B cell (primary cell): ENCODE data around the gene PRLH. TPM values are rescaled to one million over a fixed set of nuclear protein-coding genes. Genes with fewer than 3 reads are reported as not detected.

Experiments used
- ATAC-seq: fragments of 200-7000 bp; cut with Tn5 transposase; one replicate; pipeline ENCODE4 v1.10.0; 2021; ENCODE audit warnings: low read depth, mild to moderate bottlenecking, moderate number of reproducible peaks, moderate library complexity
- CTCF ChIA-PET: fragments of 350-600 bp; sonication (Branson Sonifier 250); formaldehyde crosslinking; loops from one replicate; lab custom pipeline; 2021; ENCODE audit warnings: antibody characterized with exemption, inconsistent platforms; lab: Charles Lee
- POLR2A ChIA-PET: fragments of 350-600 bp; sonication (Branson Sonifier 250); formaldehyde crosslinking; loops from one replicate; lab custom pipeline; 2021; ENCODE audit warnings: antibody characterized with exemption; lab: Charles Lee
- DNase-seq: peaks from one replicate; pipeline ENCODE4 v3.0.0; 2013
- H2AFZ ChIP-seq: 2 replicates; pipeline ENCODE4 v1.6.1; 2012; ENCODE audit warnings: mild to moderate bottlenecking, low read depth, low read length; ENCODE audit not compliant: insufficient read depth, poor library complexity, severe bottlenecking
- H3K27ac ChIP-seq, 2 donors: 1 replicate in 1 of 2; 2 replicates in 1 of 2; pipeline ENCODE4 v1.5.1; 2012 to 2013; ENCODE audit warnings: low read length in 2 of 2, mild to moderate bottlenecking in 2 of 2, moderate library complexity in 1 of 2
- H3K27me3 ChIP-seq, 4 experiments: fragments of 200-600 bp in 1 of 4; sonication (generic) in 1 of 4; replicated peaks in 1 of 4; 1 replicate in 2 of 4; 2 replicates in 2 of 4; pipeline versions ENCODE4 v1.6.1 to v1.7.0; 2013 to 2016; ENCODE audit warnings: low read length in 3 of 4, mild to moderate bottlenecking in 2 of 4, mixed read lengths in 1 of 4, moderate library complexity in 1 of 4; ENCODE audit not compliant: insufficient read depth in 4 of 4, control insufficient read depth in 3 of 4; ENCODE audit errors: control extremely low read depth in 1 of 4
- H3K36me3 ChIP-seq, 2 experiments: replicated peaks in 1 of 2; 1 replicate in 1 of 2; 2 replicates in 1 of 2; pipeline versions ENCODE4 v1.6.1 to v1.7.1; 2013; ENCODE audit warnings: low read length in 1 of 2; ENCODE audit not compliant: insufficient read depth in 2 of 2, control insufficient read depth in 1 of 2; ENCODE audit errors: control extremely low read depth in 1 of 2, extremely low read depth in 1 of 2
- H3K4me1 ChIP-seq, 2 donors: fragments of 200-600 bp in 1 of 2; sonication (generic) in 1 of 2; 1 replicate in 1 of 2; 2 replicates in 1 of 2; pipeline versions ENCODE4 v1.5.1 to v1.6.1; 2013 to 2017; ENCODE audit warnings: low read length in 2 of 2; ENCODE audit not compliant: control insufficient read depth in 2 of 2, insufficient read depth in 2 of 2
- H3K4me2 ChIP-seq: replicated peaks from 2 replicates; pipeline ENCODE3; 2012; ENCODE audit warnings: mild to moderate bottlenecking, low read depth, low read length; ENCODE audit not compliant: poor library complexity, severe bottlenecking
- H3K4me3 ChIP-seq, 5 experiments: fragments of 200-600 bp in 1 of 5; sonication (generic) in 1 of 5; 1 replicate in 3 of 5; 2 replicates in 2 of 5; pipeline versions ENCODE4 v1.5.1 to v1.7.0; 2011 to 2016; ENCODE audit warnings: low read length in 4 of 5, mild to moderate bottlenecking in 4 of 5, low read depth in 2 of 5, control low read depth in 1 of 5, moderate library complexity in 1 of 5; ENCODE audit not compliant: insufficient read depth in 1 of 5; ENCODE audit errors: control extremely low read depth in 1 of 5, extremely low read depth in 1 of 5
- H3K79me2 ChIP-seq: fragments of 200-600 bp; sonication (generic); one replicate; pipeline ENCODE4 v1.6.0; 2016; ENCODE audit warnings: low read length; ENCODE audit not compliant: control insufficient read depth, insufficient read depth
- H3K9ac ChIP-seq: fragments of 200-600 bp; sonication (generic); 2 replicates; pipeline ENCODE4 v1.6.1; 2017; ENCODE audit warnings: mild to moderate bottlenecking, low read length, moderate library complexity
- H3K9me3 ChIP-seq, 3 donors: one replicate each; pipeline versions ENCODE4 v1.6.1 to v1.7.1; 2013; ENCODE audit warnings: low read length in 2 of 3; ENCODE audit not compliant: control insufficient read depth in 2 of 3, insufficient read depth in 1 of 3; ENCODE audit errors: control extremely low read depth in 1 of 3
- H4K20me1 ChIP-seq: 2 replicates; pipeline ENCODE4 v1.6.0; 2012; ENCODE audit warnings: mild to moderate bottlenecking, low read length; ENCODE audit not compliant: insufficient read depth, control insufficient read depth, poor library complexity, severe bottlenecking
- H3K27ac Mint-ChIP-seq: one replicate; pipeline ENCODE4 v1.8.0; 2021; ENCODE audit warnings: mixed read lengths
- H3K27me3 Mint-ChIP-seq: one replicate; pipeline ENCODE4 v1.8.0; 2021; ENCODE audit warnings: mixed read lengths
- H3K4me1 Mint-ChIP-seq: one replicate; pipeline ENCODE4 v1.8.0; 2021; ENCODE audit warnings: mixed read lengths
- H3K4me3 Mint-ChIP-seq: one replicate; pipeline ENCODE4 v1.8.0; 2021; ENCODE audit warnings: mixed read lengths
- H3K9me3 Mint-ChIP-seq: one replicate; pipeline ENCODE4 v1.8.0; 2022; ENCODE audit warnings: mixed read lengths; ENCODE audit not compliant: insufficient read depth
- CTCF ChIP-seq: fragments of 200-600 bp; IDR thresholded peaks from one replicate; pipeline ENCODE4 v1.8.0; 2022; ENCODE audit warnings: antibody characterized with exemption, mild to moderate bottlenecking
- EZH2 ChIP-seq: IDR thresholded peaks from 2 replicates; pipeline ENCODE4 v1.6.1; 2012; ENCODE audit warnings: borderline replicate concordance, low read depth, mild to moderate bottlenecking, moderate library complexity, low read length; ENCODE audit not compliant: insufficient read depth, poor library complexity, severe bottlenecking
- WGBS: methylation state at CpG from one replicate; pipeline ENCODE4 v1.1.5; 2013; ENCODE audit warnings: missing lambda C conversion rate; ENCODE audit not compliant: insufficient coverage; 5-methylcytosine and 5-hydroxymethylcytosine counted together
- intact Hi-C: fragments of 100-400 bp; cut with micrococcal nuclease; formaldehyde crosslinking; loops from one replicate; pipeline ENCODE4 v1.10.0; 2022
- polyA plus RNA-seq: library from polyadenylated mRNA; depleted of rRNA; stranded (reverse); fragments of >200 nt; gene quantifications from 2 replicates; pipeline ENCODE4 v1.2.3, GENCODE V29; 2012
- total RNA-seq, 2 donors: library from RNA; stranded (reverse); fragments of 120-200 nt in 1 of 2; gene quantifications; 1 replicate in 1 of 2; 2 replicates in 1 of 2; pipeline versions ENCODE4 v1.2.3 to v1.2.4, GENCODE V29; 2013 to 2022

The PRLH gene
- total and polyA plus RNA-seq, 2 donors (not counting 1 experiment from before 2014, with no cell fraction given), result not detected

DNA sequence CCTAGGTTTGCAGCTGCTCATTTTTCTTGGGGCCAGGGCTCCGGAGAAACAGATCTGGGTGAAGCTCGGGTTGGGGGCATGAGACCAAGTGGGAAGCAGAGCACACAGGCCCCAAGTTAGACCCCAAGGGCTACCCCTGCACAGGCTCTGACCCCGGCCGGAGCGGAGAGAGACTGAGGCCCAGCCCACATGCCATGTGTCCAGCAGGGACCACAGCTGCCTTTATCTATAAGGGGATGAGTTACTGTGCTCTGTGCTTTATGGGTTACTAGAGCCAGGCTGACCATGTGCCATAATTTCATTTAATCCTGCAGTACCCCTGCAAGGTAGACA is 30.3 kb upstream of the PRLH start:
- no peak overlapping the region for H3K9ac ChIP-seq
- POLR2A ChIA-PET, result no interaction called here
- peaks cover 0 to 4% (median 0%) of the 10 kb centered on the region in 4 experiments for H3K27me3 ChIP-seq
- Mint-ChIP-seq H3K27me3 (peaks cover 15% of the 10 kb centered on the region), H3K9me3 (no peaks in the 10 kb centered on the region), H3K27ac (no peak overlapping the region), H3K4me1 (peaks cover 3% of the 10 kb centered on the region), H3K4me3 (no peak overlapping the region)
- H3K36me3 ChIP-seq, result no peaks in the 10 kb centered on the region
- no peak overlapping the region for H3K4me2 ChIP-seq
- H3K79me2 ChIP-seq, result no peaks in the 10 kb centered on the region
- H3K4me1 ChIP-seq, result no peaks in the 10 kb centered on the region
- H3K4me3 ChIP-seq, result no peak overlapping the region
- intact Hi-C loops, result no loop called here
- H3K27ac ChIP-seq, result no peak overlapping the region
- 92% methylated on average over 2 of the region's 5 CpGs for WGBS
- H2AFZ ChIP-seq, result no peak overlapping the region
- CTCF ChIA-PET, result interaction anchor here (1.8 kb wide), 1 partner anchor 36 kb away, joined by 4 read pairs; no protein-coding TSS in a partner anchor
- no peaks in the 10 kb centered on the region for H3K9me3 ChIP-seq
- DNase-seq (no peak), ATAC-seq (no peak)
- no peaks in the 10 kb centered on the region for H4K20me1 ChIP-seq
- TF ChIP-seq EZH2 (no peak), CTCF (no peak)

DNA sequence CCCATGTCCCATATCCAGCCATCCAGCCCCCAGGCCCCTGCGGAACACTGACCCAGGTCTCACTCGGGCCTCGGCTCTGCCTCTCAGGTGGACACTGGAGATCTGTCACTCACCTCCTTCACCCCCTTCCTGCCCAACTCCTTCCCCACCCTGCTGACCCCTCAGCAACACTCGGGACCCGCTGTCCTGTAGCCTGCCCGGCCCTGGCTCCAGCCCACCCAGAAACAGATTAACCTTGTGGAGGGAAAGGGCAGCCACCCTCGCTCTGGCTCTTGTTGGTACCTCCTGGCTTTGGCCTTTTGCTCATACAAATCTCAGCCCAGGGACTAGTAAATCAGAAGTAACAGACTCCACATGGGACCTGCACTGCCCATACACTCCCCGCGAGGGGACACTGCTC is 29.8 kb upstream of the PRLH start:
- Mint-ChIP-seq H3K27ac (no peak overlapping the region), H3K9me3 (no peaks in the 10 kb centered on the region), H3K4me3 (no peak overlapping the region), H3K4me1 (peaks cover 3% of the 10 kb centered on the region), H3K27me3 (peaks cover 15% of the 10 kb centered on the region)
- DNase-seq, result no peak
- no peaks in the 10 kb centered on the region for H3K79me2 ChIP-seq
- H3K4me1 ChIP-seq, result no peaks in the 10 kb centered on the region
- H3K9ac ChIP-seq, result no peak overlapping the region
- peaks cover 0 to 4% (median 0%) of the 10 kb centered on the region in 4 experiments for H3K27me3 ChIP-seq
- no peak for ATAC-seq
- no peak overlapping the region for H2AFZ ChIP-seq
- no peak overlapping the region for H3K4me2 ChIP-seq
- WGBS, result 97% methylated on average over 7 of the region's 9 CpGs
- ChIA-PET CTCF (interaction anchor here (1.8 kb wide), 1 partner anchor 36 kb away, joined by 4 read pairs; no protein-coding TSS in a partner anchor), POLR2A (no interaction called here)
- no peaks in the 10 kb centered on the region for H4K20me1 ChIP-seq
- intact Hi-C loops, result no loop called here
- no peaks in the 10 kb centered on the region for H3K9me3 ChIP-seq
- TF ChIP-seq EZH2, result no peak
- TF ChIP-seq CTCF, result no peak
- H3K27ac ChIP-seq, result no peak overlapping the region
- no peak overlapping the region for H3K4me3 ChIP-seq
- no peaks in the 10 kb centered on the region for H3K36me3 ChIP-seq
